K562 (cell line): Measurements from ENCODE around the gene ACTL8. TPM values are rescaled to one million over a fixed set of nuclear protein-coding genes. Genes with fewer than 3 reads are reported as not detected.

ENCODE experiments used
- ATAC-seq: fragments of 200-7000 bp; cut with Tn5 transposase; 3 replicates; pipeline ENCODE4 v1.9.1; 2020; ENCODE audit warnings: moderate library complexity
- BruUV-seq: library from RNA; stranded (reverse); fragments of 400-500 nt; replicated peaks from 2 replicates; lab custom pipeline; 2021; lab: Mats Ljungman, UMichigan
- CTCF ChIA-PET: fragments of 300-600 bp; formaldehyde crosslinking; extraction: SDS; loops from one replicate; lab custom pipeline; 2021; ENCODE audit warnings: low intra/inter-chr PET ratio; lab: Yijun Ruan, JAX
- POLR2A ChIA-PET: fragments of 300-600, 350-650 bp; sonication (Branson Sonifier 250); formaldehyde crosslinking; extraction: SDS; loops from one replicate; lab custom pipeline; 2021; ENCODE audit warnings: antibody characterized with exemption, inconsistent platforms; lab: Yijun Ruan, JAX
- DNase-seq, 4 experiments: peaks; one replicate each; pipeline versions ENCODE4 v3.0.0 to v3.0.0-alpha.2; 2011 to 2018; ENCODE audit warnings: low spot score in 3 of 4, mixed read lengths in 3 of 4; ENCODE audit errors: extremely low read depth in 1 of 4
- FAIRE-seq: peaks from 2 replicates; lab custom pipeline; 2011; peaks lifted over from hg19 to GRCh38; lab: Jason Lieb, UNC
- H2AFZ ChIP-seq: 2 replicates; pipeline ENCODE4 v1.6.0; 2011; ENCODE audit warnings: low read depth, low read length, control low read depth, inconsistent platforms
- H3K27ac ChIP-seq: fragments of 200-600 bp; 3 replicates; pipeline ENCODE4 v1.8.0; 2011; ENCODE audit warnings: low read depth, mild to moderate bottlenecking, control low read depth, inconsistent platforms, low read length, moderate library complexity, mixed read lengths; ENCODE audit errors: extremely low read depth
- H3K27me3 ChIP-seq, 2 experiments: fragments of 300-600 bp in 1 of 2; 2 replicates in 1 of 2; 3 replicates in 1 of 2; pipeline versions ENCODE4 v1.6.0 to v1.8.0; 2011; ENCODE audit warnings: inconsistent platforms in 2 of 2, low read length in 2 of 2, mild to moderate bottlenecking in 1 of 2, mixed read lengths in 1 of 2, moderate library complexity in 1 of 2; ENCODE audit not compliant: control insufficient read depth in 2 of 2, insufficient read depth in 2 of 2
- H3K36me3 ChIP-seq: fragments of 300-600 bp; 3 replicates; pipeline ENCODE4 v1.8.0; 2011; ENCODE audit warnings: mild to moderate bottlenecking, low read length, inconsistent platforms; ENCODE audit not compliant: control insufficient read depth, insufficient read depth
- H3K4me1 ChIP-seq, 2 experiments: fragments of 200-600 bp in 1 of 2; replicated peaks in 1 of 2; 2 replicates in 1 of 2; 3 replicates in 1 of 2; pipeline versions ENCODE4 v1.5.1 to v1.8.0; 2011; ENCODE audit warnings: inconsistent platforms in 2 of 2, low read length in 2 of 2, mild to moderate bottlenecking in 1 of 2, mixed read lengths in 1 of 2, moderate library complexity in 1 of 2; ENCODE audit not compliant: control insufficient read depth in 2 of 2, insufficient read depth in 2 of 2
- H3K4me2 ChIP-seq: 2 replicates; pipeline ENCODE4 v1.6.1; 2011; ENCODE audit warnings: low read length, control low read depth, inconsistent platforms, mixed read lengths; ENCODE audit not compliant: insufficient read depth
- H3K4me3 ChIP-seq: fragments of 200-600 bp; sonication (generic), shearing (Covaris generic); 2 replicates; pipeline ENCODE4 v1.5.1; 2016; ENCODE audit warnings: control low read depth, inconsistent platforms
- H3K79me2 ChIP-seq: fragments of 200-600 bp; 3 replicates; pipeline ENCODE4 v1.8.0; 2011; ENCODE audit warnings: low read length, inconsistent platforms; ENCODE audit not compliant: control insufficient read depth, insufficient read depth
- H3K9ac ChIP-seq, 2 experiments: 2 replicates each; pipeline versions ENCODE4 v1.6.0 to v1.6.1; 2011; ENCODE audit warnings: low read depth in 2 of 2, low read length in 2 of 2, control low read depth in 1 of 2, inconsistent platforms in 1 of 2, mild to moderate bottlenecking in 1 of 2, mixed read lengths in 1 of 2; ENCODE audit not compliant: insufficient read depth in 1 of 2
- H3K9me1 ChIP-seq: one replicate; pipeline ENCODE4 v1.6.0; 2011; ENCODE audit warnings: inconsistent platforms, mild to moderate bottlenecking, low read length, moderate library complexity; ENCODE audit not compliant: control insufficient read depth, insufficient read depth
- H3K9me3 ChIP-seq: replicated peaks from 2 replicates; pipeline ENCODE4 v1.5.1; 2011; ENCODE audit warnings: low read depth, low read length, inconsistent platforms; ENCODE audit not compliant: control insufficient read depth, insufficient read depth
- H4K20me1 ChIP-seq: replicated peaks from 2 replicates; pipeline ENCODE4 v1.6.1; 2011; ENCODE audit warnings: low read length, inconsistent platforms, mixed read lengths; ENCODE audit not compliant: control insufficient read depth, insufficient read depth
- DNMT1 ChIP-seq: fragments of 450-650 bp; IDR thresholded peaks from 2 replicates; pipeline ENCODE4 v1.6.1; 2016; ENCODE audit warnings: antibody characterized with exemption, mild to moderate bottlenecking
- FOXJ3 ChIP-seq: sonication (generic); formaldehyde crosslinking; IDR thresholded peaks from 2 replicates; pipeline ENCODE4 v1.4.0; 2020; ENCODE audit warnings: mild to moderate bottlenecking, missing genetic modification reagents
- GTF2F1 ChIP-seq: IDR thresholded peaks from 2 replicates; pipeline ENCODE4 v1.6.1; 2011; ENCODE audit warnings: low read depth, low read length, improper control_type of control experiment
- JUNB ChIP-seq: fragments of 450-650 bp; formaldehyde crosslinking; conservative IDR thresholded peaks from 2 replicates; pipeline ENCODE4 v1.4.0; 2020; ENCODE audit warnings: mild to moderate bottlenecking
- MEF2D ChIP-seq: conservative IDR thresholded peaks from 2 replicates; pipeline ENCODE4 v1.6.1; 2016; ENCODE audit warnings: low read depth, missing genetic modification characterization, missing compliant biosample characterization
- MYBL2 ChIP-seq, 2 experiments: fragments of 450-650 bp in 1 of 2; sonication (generic) in 1 of 2; formaldehyde crosslinking in 1 of 2; IDR thresholded peaks; 2 replicates each; pipeline versions ENCODE4 v1.6.1 to v1.8.1; 2017 to 2022; ENCODE audit warnings: borderline replicate concordance in 1 of 2, inconsistent platforms in 1 of 2, low read depth in 1 of 2, mild to moderate bottlenecking in 1 of 2, missing genetic modification reagents in 1 of 2, moderate library complexity in 1 of 2
- NR3C1 ChIP-seq: sonication (generic); formaldehyde crosslinking; IDR thresholded peaks from 2 replicates; pipeline ENCODE4 v1.8.1; 2022; ENCODE audit warnings: missing genetic modification reagents
- OTX1 ChIP-seq: fragments of 450-650 bp; formaldehyde crosslinking; IDR thresholded peaks from 2 replicates; pipeline ENCODE4 v1.4.0; 2022; ENCODE audit warnings: mild to moderate bottlenecking
- PCBP1 ChIP-seq: fragments of 200-400 bp; formaldehyde crosslinking; IDR thresholded peaks from 2 replicates; pipeline ENCODE4 v1.6.1; 2018; ENCODE audit warnings: mild to moderate bottlenecking, low read depth, low read length; ENCODE audit not compliant: poor library complexity, severe bottlenecking
- SETDB1 ChIP-seq: IDR thresholded peaks from one replicate; pipeline ENCODE4 v1.6.1; 2012; ENCODE audit warnings: low read length, control low read depth, inconsistent platforms
- SRSF9 ChIP-seq: fragments of 200-400 bp; formaldehyde crosslinking; IDR thresholded peaks from 2 replicates; pipeline ENCODE4 v1.6.1; 2017; ENCODE audit warnings: low read depth, low read length, borderline replicate concordance
- WHSC1 ChIP-seq: IDR thresholded peaks from one replicate; pipeline ENCODE4 v1.6.1; 2012; ENCODE audit warnings: low read length, control low read depth, inconsistent platforms
- ZNF146 ChIP-seq: IDR thresholded peaks from one replicate; pipeline ENCODE4 v1.6.1; 2018; ENCODE audit warnings: missing compliant biosample characterization; ENCODE audit not compliant: unreplicated experiment
- ZNF699 ChIP-seq: fragments of 250-450 bp; sonication (Bioruptor Pico); IDR thresholded peaks from 2 replicates; pipeline ENCODE4 v1.8.0; 2021; ENCODE audit warnings: mild to moderate bottlenecking, moderate library complexity; ENCODE audit not compliant: insufficient replicate concordance
- WGBS: fragments of 100-300 bp; shearing (Covaris generic); methylation state at CpG from one replicate; pipeline ENCODE4 v1.1.6; 2016; ENCODE audit warnings: low coverage, mixed read lengths; ENCODE audit not compliant: insufficient coverage; ENCODE audit errors: missing lambda C conversion rate; 5-methylcytosine and 5-hydroxymethylcytosine counted together
- in situ Hi-C: fragments of 300-500 bp; cut with MboI; formaldehyde crosslinking; loops from 4 replicates; pipeline ENCODE4 v1.15.0; 2018; ENCODE audit warnings: inconsistent platforms, mixed read lengths
- intact Hi-C: fragments of 100-400 bp; cut with micrococcal nuclease; formaldehyde crosslinking; loops from 2 replicates; pipeline ENCODE4 v1.14.2; 2022
- polyA plus RNA-seq, 8 experiments: library from polyadenylated mRNA; depleted of rRNA in 4 of 8; stranded (reverse) in 5 of 8; unstranded in 3 of 8; fragments of >200 nt; fragmentation: Nextera tagmentation in 2 of 8; fragmentation: Illumina TruSeq in 1 of 8; extraction: Ambion mirVana in 2 of 8; extraction: Trizol in 1 of 8; gene quantifications; 2 replicates each; pipeline versions ENCODE4 v1.2.1 to v1.2.3, GENCODE V29; 2011 to 2014; ENCODE audit warnings: inconsistent platforms in 1 of 8, missing spikeins in 1 of 8
- total RNA-seq, 7 experiments: library from RNA; depleted of rRNA in 6 of 7; stranded (reverse); fragments of >200 nt in 6 of 7; fragmentation: Illumina TruSeq in 2 of 7; extraction: Trizol in 2 of 7; gene quantifications; 2 replicates each; pipeline versions ENCODE4 v1.2.1 to v1.2.3, GENCODE V29; 2011 to 2021; ENCODE audit warnings: low replicate concordance in 1 of 7
- TF ChIP-seq, protein P1 (sequence below): conservative IDR thresholded peaks from 2 replicates; pipeline ENCODE4 v1.6.1; 2011; ENCODE audit warnings: low read depth, mild to moderate bottlenecking, low read length; ENCODE audit not compliant: control insufficient read depth
- TF ChIP-seq, protein P2 (sequence below): fragments of 450-650 bp; formaldehyde crosslinking; IDR thresholded peaks from 2 replicates; pipeline ENCODE4 v1.4.0; 2020; ENCODE audit warnings: mild to moderate bottlenecking, moderate library complexity
- TF ChIP-seq, protein P3 (sequence below): fragments of 250-450 bp; sonication (Bioruptor Pico); IDR thresholded peaks from 2 replicates; pipeline ENCODE4 v1.4.0; 2020; ENCODE audit warnings: mild to moderate bottlenecking, moderate library complexity
- TF ChIP-seq, protein P4 (sequence below): fragments of 250-450 bp; sonication (Bioruptor Pico); IDR thresholded peaks from 2 replicates; pipeline ENCODE4 v1.6.1; 2021; ENCODE audit warnings: mild to moderate bottlenecking

ACTL8 gene
- total and polyA plus RNA-seq, 9 of the 15 experiments (the other 6 are each of a cell fraction or from before 2014, with no cell fraction given) = 0.30 to 3.3 (median 1.6) TPM

DNA sequence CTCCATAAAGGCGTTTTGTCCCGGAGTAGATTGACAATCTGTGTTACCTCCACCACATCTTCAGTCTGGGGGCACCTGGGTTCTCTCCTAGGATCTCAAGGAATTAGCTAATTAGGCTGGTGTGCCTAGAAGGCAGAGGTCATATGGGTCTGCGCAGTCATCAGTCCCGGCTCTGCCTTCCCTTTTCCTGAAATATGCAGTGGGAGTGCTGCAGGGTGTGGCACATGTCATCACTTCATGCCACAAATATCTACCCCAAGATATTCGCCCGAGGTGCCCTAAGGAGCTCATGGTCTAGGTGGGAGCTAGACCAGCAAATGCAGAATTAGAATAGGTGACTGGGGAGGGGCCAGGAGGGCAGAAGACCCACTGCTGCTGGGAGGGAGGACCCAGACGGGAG lies 42.9 kb downstream of the ACTL8 start:
- no peak overlapping the region for H3K9ac ChIP-seq
- H3K27me3 ChIP-seq = peaks cover 8 to 35% of the 10 kb centered on the region in 2 experiments; a peak in 3 of 5 replicates
- H4K20me1 ChIP-seq = peaks cover 15% of the 10 kb centered on the region; the same call in 1 of the 2 replicates
- no peaks in the 10 kb centered on the region for H3K36me3 ChIP-seq
- ATAC-seq (no peak), DNase-seq (no peak), FAIRE-seq (no peak)
- ChIA-PET POLR2A (no interaction called here), CTCF (no interaction called here)
- in situ Hi-C loops (no loop called here), intact Hi-C loops (no loop called here)
- H3K27ac ChIP-seq = no peak overlapping the region
- no peaks in the 10 kb centered on the region for H3K4me1 ChIP-seq
- WGBS = 1% methylated on average over 7 of the region's 7 CpGs
- H3K9me3 ChIP-seq = no peaks in the 10 kb centered on the region
- no peaks in the 10 kb centered on the region for H3K9me1 ChIP-seq
- H3K4me3 ChIP-seq = no peak overlapping the region
- no TSS peak for BruUV-seq
- no peak for TF ChIP-seq JUNB (CRISPR knock-in tag)
- no peak for TF ChIP-seq MEF2D (tag)
- TF ChIP-seq, protein P1, sequence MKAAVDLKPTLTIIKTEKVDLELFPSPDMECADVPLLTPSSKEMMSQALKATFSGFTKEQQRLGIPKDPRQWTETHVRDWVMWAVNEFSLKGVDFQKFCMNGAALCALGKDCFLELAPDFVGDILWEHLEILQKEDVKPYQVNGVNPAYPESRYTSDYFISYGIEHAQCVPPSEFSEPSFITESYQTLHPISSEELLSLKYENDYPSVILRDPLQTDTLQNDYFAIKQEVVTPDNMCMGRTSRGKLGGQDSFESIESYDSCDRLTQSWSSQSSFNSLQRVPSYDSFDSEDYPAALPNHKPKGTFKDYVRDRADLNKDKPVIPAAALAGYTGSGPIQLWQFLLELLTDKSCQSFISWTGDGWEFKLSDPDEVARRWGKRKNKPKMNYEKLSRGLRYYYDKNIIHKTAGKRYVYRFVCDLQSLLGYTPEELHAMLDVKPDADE = no peak
- TF ChIP-seq, protein P2, sequence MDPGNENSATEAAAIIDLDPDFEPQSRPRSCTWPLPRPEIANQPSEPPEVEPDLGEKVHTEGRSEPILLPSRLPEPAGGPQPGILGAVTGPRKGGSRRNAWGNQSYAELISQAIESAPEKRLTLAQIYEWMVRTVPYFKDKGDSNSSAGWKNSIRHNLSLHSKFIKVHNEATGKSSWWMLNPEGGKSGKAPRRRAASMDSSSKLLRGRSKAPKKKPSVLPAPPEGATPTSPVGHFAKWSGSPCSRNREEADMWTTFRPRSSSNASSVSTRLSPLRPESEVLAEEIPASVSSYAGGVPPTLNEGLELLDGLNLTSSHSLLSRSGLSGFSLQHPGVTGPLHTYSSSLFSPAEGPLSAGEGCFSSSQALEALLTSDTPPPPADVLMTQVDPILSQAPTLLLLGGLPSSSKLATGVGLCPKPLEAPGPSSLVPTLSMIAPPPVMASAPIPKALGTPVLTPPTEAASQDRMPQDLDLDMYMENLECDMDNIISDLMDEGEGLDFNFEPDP (CRISPR knock-in tag) = no peak
- TF ChIP-seq ZNF699 (CRISPR knock-in tag) = no peak
- no peak for TF ChIP-seq OTX1 (CRISPR knock-in tag)
- TF ChIP-seq GTF2F1 = no peak
- TF ChIP-seq NR3C1 (CRISPR knock-in tag) = no peak
- TF ChIP-seq, protein P3, sequence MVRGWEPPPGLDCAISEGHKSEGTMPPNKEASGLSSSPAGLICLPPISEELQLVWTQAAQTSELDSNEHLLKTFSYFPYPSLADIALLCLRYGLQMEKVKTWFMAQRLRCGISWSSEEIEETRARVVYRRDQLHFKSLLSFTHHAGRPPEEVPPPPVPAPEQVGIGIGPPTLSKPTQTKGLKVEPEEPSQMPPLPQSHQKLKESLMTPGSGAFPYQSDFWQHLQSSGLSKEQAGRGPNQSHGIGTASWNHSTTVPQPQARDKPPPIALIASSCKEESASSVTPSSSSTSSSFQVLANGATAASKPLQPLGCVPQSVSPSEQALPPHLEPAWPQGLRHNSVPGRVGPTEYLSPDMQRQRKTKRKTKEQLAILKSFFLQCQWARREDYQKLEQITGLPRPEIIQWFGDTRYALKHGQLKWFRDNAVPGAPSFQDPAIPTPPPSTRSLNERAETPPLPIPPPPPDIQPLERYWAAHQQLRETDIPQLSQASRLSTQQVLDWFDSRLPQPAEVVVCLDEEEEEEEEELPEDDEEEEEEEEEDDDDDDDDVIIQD (CRISPR knock-in tag) = no peak
- TF ChIP-seq PCBP1 = no peak
- TF ChIP-seq, protein P4, sequence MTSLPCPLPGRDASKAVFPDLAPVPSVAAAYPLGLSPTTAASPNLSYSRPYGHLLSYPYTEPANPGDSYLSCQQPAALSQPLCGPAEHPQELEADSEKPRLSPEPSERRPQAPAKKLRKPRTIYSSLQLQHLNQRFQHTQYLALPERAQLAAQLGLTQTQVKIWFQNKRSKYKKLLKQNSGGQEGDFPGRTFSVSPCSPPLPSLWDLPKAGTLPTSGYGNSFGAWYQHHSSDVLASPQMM (CRISPR knock-in tag) = no peak
- no peak for TF ChIP-seq FOXJ3
- TF ChIP-seq DNMT1 = no peak
- TF ChIP-seq WHSC1 = no peak
- no peak for TF ChIP-seq MYBL2 (IDR thresholded peaks at IDR 0.05; ENCODE audit: low read depth)
- no peak for TF ChIP-seq MYBL2 (CRISPR knock-in tag; IDR thresholded peaks at IDR 0.05; ENCODE audit: borderline replicate concordance)
- no peak for TF ChIP-seq SETDB1
- TF ChIP-seq ZNF146 (CRISPR knock-in tag) = no peak
- no peak for TF ChIP-seq SRSF9
- no peak overlapping the region for H2AFZ ChIP-seq
- H3K79me2 ChIP-seq = no peaks in the 10 kb centered on the region
- no peak overlapping the region for H3K4me2 ChIP-seq
